Neuronal stem cell (in vitro differentiated cells): ENCODE data around the gene CIAPIN1.

Experiments used
- DNase-seq: peaks from one replicate; pipeline ENCODE4 v3.0.0-alpha.2; 2013; ENCODE audit warnings: low spot score
- H2AFZ ChIP-seq: one replicate; pipeline ENCODE4 v1.6.1; 2013; ENCODE audit warnings: mild to moderate bottlenecking, low read length, inconsistent platforms
- H2AK5ac ChIP-seq: 2 replicates; pipeline ENCODE4 v1.6.1; 2013; ENCODE audit warnings: low read depth, mild to moderate bottlenecking, inconsistent platforms, low read length, moderate library complexity, mixed read lengths
- H2BK120ac ChIP-seq: 2 replicates; pipeline ENCODE4 v1.6.1; 2013; ENCODE audit warnings: low read depth, mild to moderate bottlenecking, inconsistent platforms, low read length, moderate library complexity, mixed read lengths
- H2BK12ac ChIP-seq: one replicate; pipeline ENCODE4 v1.6.1; 2013; ENCODE audit warnings: low read length, inconsistent platforms
- H2BK15ac ChIP-seq: 2 replicates; pipeline ENCODE4 v1.6.1; 2013; ENCODE audit warnings: mild to moderate bottlenecking, low read length, inconsistent platforms, mixed read lengths
- H2BK5ac ChIP-seq: one replicate; pipeline ENCODE4 v1.6.1; 2013; ENCODE audit warnings: inconsistent platforms, mild to moderate bottlenecking, low read length, moderate library complexity
- H3K14ac ChIP-seq: one replicate; pipeline ENCODE4 v1.6.1; 2013; ENCODE audit warnings: low read length, inconsistent platforms
- H3K18ac ChIP-seq: 2 replicates; pipeline ENCODE4 v1.6.1; 2013; ENCODE audit warnings: low read length, inconsistent platforms
- H3K23ac ChIP-seq: 2 replicates; pipeline ENCODE4 v1.6.1; 2013; ENCODE audit warnings: low read depth, mild to moderate bottlenecking, mixed read lengths, low read length, inconsistent platforms; ENCODE audit not compliant: poor library complexity
- H3K27ac ChIP-seq: replicated peaks from 3 replicates; pipeline ENCODE4 v1.5.1; 2013; ENCODE audit warnings: low read length, inconsistent platforms
- H3K27me3 ChIP-seq, 3 experiments: 2 replicates each; pipeline ENCODE4 v1.6.1; 2013; ENCODE audit warnings: low read length in 3 of 3, mild to moderate bottlenecking in 2 of 3, inconsistent platforms in 1 of 3, low read depth in 1 of 3, mixed read lengths in 1 of 3, moderate library complexity in 1 of 3; ENCODE audit not compliant: control insufficient read depth in 3 of 3, insufficient read depth in 3 of 3
- H3K36me3 ChIP-seq, 2 donors: replicated peaks in 1 of 2; 2 replicates each; pipeline ENCODE4 v1.6.1; 2013; ENCODE audit warnings: low read length in 2 of 2; ENCODE audit not compliant: control insufficient read depth in 2 of 2, insufficient read depth in 2 of 2
- H3K4ac ChIP-seq: 2 replicates; pipeline ENCODE4 v1.6.1; 2013; ENCODE audit warnings: inconsistent platforms, mild to moderate bottlenecking, low read length, moderate library complexity
- H3K4me1 ChIP-seq, 2 donors: 1 replicate in 1 of 2; 2 replicates in 1 of 2; pipeline ENCODE4 v1.6.1; 2013; ENCODE audit warnings: low read length in 2 of 2, low read depth in 1 of 2; ENCODE audit not compliant: control insufficient read depth in 2 of 2, insufficient read depth in 1 of 2
- H3K4me2 ChIP-seq: one replicate; pipeline ENCODE4 v1.6.1; 2013; ENCODE audit warnings: mild to moderate bottlenecking, low read length, inconsistent platforms; ENCODE audit not compliant: insufficient read depth, poor library complexity, severe bottlenecking
- H3K4me3 ChIP-seq, 2 donors: 2 replicates each; pipeline ENCODE4 v1.5.1; 2013; ENCODE audit warnings: low read length in 2 of 2, mild to moderate bottlenecking in 2 of 2, inconsistent platforms in 1 of 2, moderate library complexity in 1 of 2
- H3K79me1 ChIP-seq: one replicate; pipeline ENCODE4 v1.6.1; 2013; ENCODE audit warnings: low read depth, mild to moderate bottlenecking, inconsistent platforms, low read length, moderate library complexity
- H3K9ac ChIP-seq: one replicate; pipeline ENCODE4 v1.6.1; 2013; ENCODE audit warnings: mild to moderate bottlenecking, low read depth, low read length, inconsistent platforms; ENCODE audit not compliant: poor library complexity
- H3K9me3 ChIP-seq, 2 donors: replicated peaks in 1 of 2; 2 replicates each; pipeline versions ENCODE3 to v1.6.1; 2013; ENCODE audit warnings: low read length in 2 of 2, mild to moderate bottlenecking in 2 of 2, inconsistent platforms in 1 of 2, low read depth in 1 of 2, mixed read lengths in 1 of 2, moderate library complexity in 1 of 2; ENCODE audit not compliant: control insufficient read depth in 2 of 2, insufficient read depth in 1 of 2
- H4K8ac ChIP-seq: one replicate; pipeline ENCODE4 v1.6.1; 2013; ENCODE audit warnings: low read depth, mild to moderate bottlenecking, inconsistent platforms, low read length, moderate library complexity
- H4K91ac ChIP-seq: one replicate; pipeline ENCODE4 v1.6.1; 2013; ENCODE audit warnings: low read length, low read depth, mild to moderate bottlenecking, inconsistent platforms; ENCODE audit not compliant: poor library complexity
- WGBS, 2 donors: extraction: QIAGEN DNeasy Blood & Tissue Kit; methylation state at CpG; one replicate each; pipeline ENCODE4 v1.1.7; 2013; ENCODE audit warnings: missing lambda C conversion rate in 2 of 2, mixed read lengths in 1 of 2; ENCODE audit not compliant: insufficient read length in 2 of 2, insufficient replicate concordance in 1 of 2; ENCODE audit errors: extremely low coverage in 2 of 2; 5-methylcytosine and 5-hydroxymethylcytosine counted together

Gene CIAPIN1

GRCh38 chr16:57380671-57381462 is 66.3 kb downstream of the CIAPIN1 start:
- Histone ChIP-seq H2AK5ac (no peak overlapping the region), H3K4me3 (no peak overlapping the region), H3K4me1 (peaks cover 5 to 10% of the 10 kb centered on the region in 2 donors), H3K79me1 (no peaks in the 10 kb centered on the region), H2BK5ac (no peak overlapping the region), H3K27ac (no peak overlapping the region), H2AFZ (no peak overlapping the region), H3K14ac (no peak overlapping the region), H3K23ac (no peak overlapping the region), H4K8ac (no peak overlapping the region), H3K27me3 (no peaks in the 10 kb centered on the region), H4K91ac (no peak overlapping the region), H3K9me3 (no peaks in the 10 kb centered on the region), H2BK12ac (no peak overlapping the region), H3K9ac (no peak overlapping the region), H3K4me2 (no peak overlapping the region), H3K18ac (peak overlapping the region; percentile 49), H3K4ac (peak overlapping the region; percentile 13), H3K36me3 (peaks cover 0 to 24% of the 10 kb centered on the region in 2 donors), H2BK15ac (no peak overlapping the region), H2BK120ac (no peak overlapping the region)
- DNase-seq: no peak
- WGBS, 2 donors: no CpG with 5 or more reads among the region's 8 CpGs

- Histone ChIP-seq H3K4me2 (no peak overlapping the region), H3K18ac (peak overlapping the region; percentile 46), H3K9me3 (no peaks in the 10 kb centered on the region), H3K36me3 (peaks cover 0 to 24% of the 10 kb centered on the region in 2 donors), H3K27ac (no peak overlapping the region), H2BK120ac (peak overlapping the region; percentile 56), H3K79me1 (no peaks in the 10 kb centered on the region), H2BK5ac (no peak overlapping the region), H2AK5ac (no peak overlapping the region), H2BK12ac (no peak overlapping the region), H4K8ac (no peak overlapping the region), H3K4me1 (peaks cover 5 to 10% of the 10 kb centered on the region in 2 donors), H2BK15ac (no peak overlapping the region), H3K4me3 (no peak overlapping the region), H3K14ac (no peak overlapping the region), H3K4ac (no peak overlapping the region), H4K91ac (no peak overlapping the region), H2AFZ (no peak overlapping the region), H3K9ac (peak overlapping the region; percentile 65), H3K27me3 (no peaks in the 10 kb centered on the region), H3K23ac (no peak overlapping the region)
- DNase-seq: no peak
- no CpG with 5 or more reads among the region's 10 CpGs for WGBS, 2 donors
These were observed 67.6 kb downstream of the CIAPIN1 start for GRCh38 chr16:57379579-57379978.
